PC-9 (cell line): ENCODE results near the gene DOK5.

ENCODE experiments used
- CTCF ChIP-seq: fragments of 200-600 bp; sonication (generic); conservative IDR thresholded peaks from 2 replicates; pipeline ENCODE4 v1.6.1; 2017; ENCODE audit warnings: mixed run types, antibody characterized with exemption, mild to moderate bottlenecking, moderate library complexity
- EZH2 ChIP-seq: fragments of 200-600 bp; sonication (generic); IDR thresholded peaks from 2 replicates; pipeline ENCODE4 v1.8.0; 2017; ENCODE audit warnings: antibody characterized with exemption, low read depth

- TF ChIP-seq CTCF (no peak), EZH2 (no peak)
Measured at GRCh38 chr20:54451171-54451570, 24.2 kb upstream of the DOK5 start.
